Stomach (tissue), 4 donors: Measurements from ENCODE around the gene APOL4.
"Not testable (repeated sequence)": the region's sequence is repeated elsewhere in the genome, so short reads cannot be mapped to it uniquely, and the experiment has no call there.

Experiments used
- POLR2AphosphoS5 ChIP-seq, 3 donors: sonication (generic); formaldehyde crosslinking; IDR thresholded peaks; one replicate each; pipeline ENCODE4 v1.6.1; 2016; ENCODE audit warnings: antibody characterized with exemption in 3 of 3
- TF ChIP-seq, protein P1 (sequence below), 7 experiments: fragments of 450-650 bp in 4 of 7; fragments of 200-600 bp in 3 of 7; sonication (generic) in 3 of 7; IDR thresholded peaks; one replicate each; pipeline ENCODE4 v1.5.1; 2016 to 2019; ENCODE audit warnings: antibody characterized with exemption in 7 of 7, control low read depth in 2 of 7, mild to moderate bottlenecking in 1 of 7

DNA sequence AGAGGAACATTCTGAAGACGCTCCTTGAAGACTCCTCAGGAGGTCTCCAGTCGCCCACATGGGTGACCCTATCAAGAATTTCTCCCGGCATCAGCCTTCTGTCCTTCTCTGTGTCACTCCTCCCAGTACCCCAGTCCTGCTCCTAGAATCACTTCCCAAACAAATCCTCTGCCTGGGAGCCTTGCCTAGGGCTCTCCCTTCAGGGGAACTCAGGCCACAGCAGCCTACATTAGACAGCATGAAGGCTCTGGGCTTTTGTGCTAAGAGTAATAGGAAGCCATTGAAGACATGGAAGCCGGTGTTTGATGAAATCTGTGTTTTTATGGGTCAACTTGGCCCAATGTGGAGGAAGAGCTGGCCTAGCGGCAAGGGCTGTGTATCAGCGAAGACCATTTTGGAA, 13.7 kb downstream of the APOL4 start:
- TF ChIP-seq, protein P1, sequence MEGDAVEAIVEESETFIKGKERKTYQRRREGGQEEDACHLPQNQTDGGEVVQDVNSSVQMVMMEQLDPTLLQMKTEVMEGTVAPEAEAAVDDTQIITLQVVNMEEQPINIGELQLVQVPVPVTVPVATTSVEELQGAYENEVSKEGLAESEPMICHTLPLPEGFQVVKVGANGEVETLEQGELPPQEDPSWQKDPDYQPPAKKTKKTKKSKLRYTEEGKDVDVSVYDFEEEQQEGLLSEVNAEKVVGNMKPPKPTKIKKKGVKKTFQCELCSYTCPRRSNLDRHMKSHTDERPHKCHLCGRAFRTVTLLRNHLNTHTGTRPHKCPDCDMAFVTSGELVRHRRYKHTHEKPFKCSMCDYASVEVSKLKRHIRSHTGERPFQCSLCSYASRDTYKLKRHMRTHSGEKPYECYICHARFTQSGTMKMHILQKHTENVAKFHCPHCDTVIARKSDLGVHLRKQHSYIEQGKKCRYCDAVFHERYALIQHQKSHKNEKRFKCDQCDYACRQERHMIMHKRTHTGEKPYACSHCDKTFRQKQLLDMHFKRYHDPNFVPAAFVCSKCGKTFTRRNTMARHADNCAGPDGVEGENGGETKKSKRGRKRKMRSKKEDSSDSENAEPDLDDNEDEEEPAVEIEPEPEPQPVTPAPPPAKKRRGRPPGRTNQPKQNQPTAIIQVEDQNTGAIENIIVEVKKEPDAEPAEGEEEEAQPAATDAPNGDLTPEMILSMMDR (IDR thresholded peaks at IDR 0.05): not testable (repeated sequence)
- not testable (repeated sequence) for TF ChIP-seq POLR2AphosphoS5 (IDR thresholded peaks at IDR 0.05)
